Activated naive CD8-positive, alpha-beta T cell treated with anti-CD3 and anti-CD28 coated beads for 36 hours (primary cell): ENCODE results near the gene TECTA. TPM values are rescaled to one million over a fixed set of nuclear protein-coding genes. Genes with fewer than 3 reads are reported as not detected.
"Not testable (repeated sequence)": the region's sequence is repeated elsewhere in the genome, so short reads cannot be mapped to it uniquely, and the experiment has no call there.

ENCODE experiments used
- DNase-seq: peaks from one replicate; pipeline ENCODE4 v3.0.0; 2021
- H3K27ac Mint-ChIP-seq: one replicate; pipeline ENCODE4 v1.8.0; 2022; ENCODE audit warnings: mild to moderate bottlenecking, moderate library complexity, mixed read lengths
- H3K27me3 Mint-ChIP-seq: one replicate; pipeline ENCODE4 v1.8.0; 2022; ENCODE audit warnings: mild to moderate bottlenecking, mixed read lengths
- H3K36me3 Mint-ChIP-seq: one replicate; pipeline ENCODE4 v1.8.0; 2021; ENCODE audit warnings: mild to moderate bottlenecking, mixed read lengths
- H3K4me1 Mint-ChIP-seq: one replicate; pipeline ENCODE4 v1.8.0; 2021; ENCODE audit warnings: mixed read lengths
- H3K4me3 Mint-ChIP-seq: one replicate; pipeline ENCODE4 v1.8.0; 2022; ENCODE audit warnings: mild to moderate bottlenecking, moderate library complexity, mixed read lengths
- H3K9me3 Mint-ChIP-seq: one replicate; pipeline ENCODE4 v1.8.0; 2022; ENCODE audit warnings: mixed read lengths
- total RNA-seq, 2 experiments: library from RNA; stranded (reverse); gene quantifications; one replicate each; pipeline ENCODE4 v1.2.3, GENCODE V29; 2021

Gene TECTA
- total RNA-seq, 2 experiments from 2014 or later: 0.31 to 0.40 TPM

- Mint-ChIP-seq H3K27me3 (no peaks in the 10 kb centered on the region), H3K4me1 (peaks cover 3% of the 10 kb centered on the region), H3K27ac (no peak overlapping the region), H3K36me3 (no peaks in the 10 kb centered on the region), H3K9me3 (no peaks in the 10 kb centered on the region), H3K4me3 (no peak overlapping the region)
- DNase-seq: no peak
These were observed 58.7 kb downstream of the TECTA start for GRCh38 chr11:121159741-121160140.

- H3K9me3 Mint-ChIP-seq: no peaks in the 10 kb centered on the region
- H3K27ac Mint-ChIP-seq: no peak overlapping the region
- H3K4me3 Mint-ChIP-seq: no peak overlapping the region
- no peak for DNase-seq
- H3K36me3 Mint-ChIP-seq: no peaks in the 10 kb centered on the region
- H3K27me3 Mint-ChIP-seq: no peaks in the 10 kb centered on the region
- H3K4me1 Mint-ChIP-seq: peaks cover 3% of the 10 kb centered on the region
These were observed 60.4 kb downstream of the TECTA start for GRCh38 chr11:121161349-121161917.

DNA sequence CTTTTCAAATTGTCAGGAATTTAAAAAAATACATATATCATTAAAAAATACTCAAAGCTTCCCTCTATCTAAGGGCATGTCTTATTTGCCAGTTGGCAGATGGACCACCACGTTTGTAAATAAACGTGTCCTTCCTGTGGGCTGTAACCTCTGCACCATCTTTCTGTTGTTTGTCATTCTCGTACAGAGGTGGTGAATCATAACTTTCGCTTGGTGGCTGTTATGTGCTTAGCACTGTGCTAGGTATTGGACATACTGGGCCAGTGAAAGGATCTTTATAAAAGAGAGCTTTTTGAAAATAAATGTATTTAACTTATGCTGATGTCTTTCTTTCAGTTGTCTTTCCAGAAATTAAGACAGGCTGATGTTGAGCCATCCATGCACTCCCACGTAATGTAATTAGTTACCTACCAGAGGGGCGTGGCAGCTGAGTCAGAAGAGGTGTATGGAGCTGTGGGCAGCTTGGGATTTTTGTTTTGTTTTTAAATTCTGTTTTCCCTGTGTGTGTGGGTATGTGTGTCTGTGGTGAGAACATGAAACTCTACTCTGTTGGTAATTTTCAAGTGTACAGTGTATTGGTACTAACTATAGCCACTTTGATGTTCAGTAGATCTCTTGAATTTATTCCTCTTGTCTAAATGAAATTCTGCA is 62.7 kb downstream of the TECTA start:
- no peak overlapping the region for H3K27ac Mint-ChIP-seq
- no peaks in the 10 kb centered on the region for H3K9me3 Mint-ChIP-seq
- H3K4me1 Mint-ChIP-seq: peaks cover 3% of the 10 kb centered on the region
- no peaks in the 10 kb centered on the region for H3K27me3 Mint-ChIP-seq
- no peak for DNase-seq
- H3K4me3 Mint-ChIP-seq: no peak overlapping the region
- H3K36me3 Mint-ChIP-seq: no peaks in the 10 kb centered on the region

DNA sequence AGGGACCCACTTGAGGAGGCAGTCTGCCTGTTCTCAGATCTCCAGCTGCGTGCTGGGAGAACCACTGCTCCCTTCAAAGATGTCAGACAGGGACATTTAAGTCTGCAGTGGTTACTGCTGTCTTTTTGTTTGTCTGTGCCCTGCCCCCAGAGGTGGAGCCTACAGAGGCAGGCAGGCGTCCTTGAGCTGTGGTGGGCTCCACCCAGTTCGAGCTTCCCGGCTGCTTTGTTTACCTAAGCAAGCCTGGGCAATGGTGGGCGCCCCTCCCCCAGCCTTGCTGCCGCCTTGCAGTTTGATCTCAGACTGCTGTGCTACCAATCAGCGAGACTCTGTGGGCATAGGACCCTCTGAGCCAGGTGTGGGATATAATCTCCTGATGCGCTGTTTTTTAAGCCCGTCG is 76.6 kb downstream of the TECTA start:
- peaks cover 28% of the 10 kb centered on the region for H3K9me3 Mint-ChIP-seq
- not testable (repeated sequence) for H3K4me1 Mint-ChIP-seq, H3K27ac Mint-ChIP-seq

DNA sequence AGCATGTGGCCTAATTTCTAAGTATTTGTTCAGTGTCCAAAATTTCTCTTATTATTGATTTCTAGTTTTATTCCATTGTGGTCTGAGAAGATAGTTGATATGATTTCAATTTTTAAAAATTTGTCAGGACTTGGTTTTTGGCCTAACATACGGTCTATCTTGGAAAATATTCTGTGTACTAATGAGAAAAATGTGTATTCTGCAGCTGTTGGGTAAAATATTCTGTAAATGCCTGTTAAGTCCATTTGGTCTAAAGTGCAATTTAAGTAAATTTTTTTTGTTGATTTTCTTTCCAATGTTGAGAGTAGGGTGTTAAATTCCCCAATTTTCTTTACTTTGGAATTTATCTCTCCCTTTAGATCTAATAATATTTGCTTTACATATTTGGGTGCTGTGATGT is 78.3 kb downstream of the TECTA start:
- peaks cover 10% of the 10 kb centered on the region for H3K36me3 Mint-ChIP-seq

More for the DNA sequence above, 76.6 kb downstream of the TECTA start:
- not testable (repeated sequence) for H3K27me3 Mint-ChIP-seq, DNase-seq, H3K36me3 Mint-ChIP-seq, H3K4me3 Mint-ChIP-seq

DNA sequence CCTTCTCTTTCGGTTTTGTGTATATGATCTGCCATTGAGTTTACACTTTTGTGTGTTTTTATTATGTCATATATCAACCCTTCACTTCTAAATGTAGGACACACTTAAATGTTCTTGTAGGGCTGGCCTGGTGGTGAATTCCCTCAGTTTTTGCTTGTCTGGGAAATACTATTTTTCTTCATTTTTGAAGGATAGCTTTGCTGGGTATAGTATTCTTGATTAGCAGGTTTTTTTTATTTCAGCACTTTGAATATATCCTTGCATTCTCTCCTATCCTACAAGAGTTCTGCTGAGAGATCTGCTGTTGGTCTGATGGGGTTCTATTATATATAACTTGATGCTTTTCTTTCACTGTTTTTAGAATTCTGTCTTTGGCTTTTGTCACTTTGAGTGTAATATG is 79.1 kb downstream of the TECTA start:
- no peak for DNase-seq
- peaks cover 10% of the 10 kb centered on the region for H3K36me3 Mint-ChIP-seq
- H3K27ac Mint-ChIP-seq: no peak overlapping the region
- peaks cover 27% of the 10 kb centered on the region for H3K9me3 Mint-ChIP-seq
- H3K4me1 Mint-ChIP-seq: no peaks in the 10 kb centered on the region
- H3K4me3 Mint-ChIP-seq: no peak overlapping the region
- H3K27me3 Mint-ChIP-seq: no peaks in the 10 kb centered on the region

More for the DNA sequence above, 78.3 kb downstream of the TECTA start:
- H3K4me1 Mint-ChIP-seq: no peaks in the 10 kb centered on the region
- no peak overlapping the region for H3K4me3 Mint-ChIP-seq
- H3K9me3 Mint-ChIP-seq: peaks cover 28% of the 10 kb centered on the region
- H3K27ac Mint-ChIP-seq: no peak overlapping the region
- no peaks in the 10 kb centered on the region for H3K27me3 Mint-ChIP-seq
- DNase-seq: no peak

- Mint-ChIP-seq H3K4me1 (no peaks in the 10 kb centered on the region), H3K27me3 (no peaks in the 10 kb centered on the region), H3K4me3 (no peak overlapping the region), H3K27ac (no peak overlapping the region), H3K36me3 (no peaks in the 10 kb centered on the region), H3K9me3 (no peaks in the 10 kb centered on the region)
- DNase-seq: no peak
These were observed 87.7 kb downstream of the TECTA start for GRCh38 chr11:121188776-121189175.

GRCh38 chr11:121191818-121192217 is 90.8 kb downstream of the TECTA start:
- Mint-ChIP-seq H3K9me3 (no peaks in the 10 kb centered on the region), H3K27me3 (peaks cover 19% of the 10 kb centered on the region), H3K4me1 (peaks cover 3% of the 10 kb centered on the region), H3K27ac (no peak overlapping the region), H3K36me3 (no peaks in the 10 kb centered on the region), H3K4me3 (no peak overlapping the region)
- no peak for DNase-seq

GRCh38 chr11:121194731-121195596 is 93.9 kb downstream of the TECTA start:
- H3K4me3 Mint-ChIP-seq: no peak overlapping the region
- peaks cover 5% of the 10 kb centered on the region for H3K4me1 Mint-ChIP-seq
- H3K9me3 Mint-ChIP-seq: no peaks in the 10 kb centered on the region
- DNase-seq: peak; percentile 29
- H3K27me3 Mint-ChIP-seq: peaks cover 29% of the 10 kb centered on the region
- H3K36me3 Mint-ChIP-seq: no peaks in the 10 kb centered on the region
- H3K27ac Mint-ChIP-seq: no peak overlapping the region

DNA sequence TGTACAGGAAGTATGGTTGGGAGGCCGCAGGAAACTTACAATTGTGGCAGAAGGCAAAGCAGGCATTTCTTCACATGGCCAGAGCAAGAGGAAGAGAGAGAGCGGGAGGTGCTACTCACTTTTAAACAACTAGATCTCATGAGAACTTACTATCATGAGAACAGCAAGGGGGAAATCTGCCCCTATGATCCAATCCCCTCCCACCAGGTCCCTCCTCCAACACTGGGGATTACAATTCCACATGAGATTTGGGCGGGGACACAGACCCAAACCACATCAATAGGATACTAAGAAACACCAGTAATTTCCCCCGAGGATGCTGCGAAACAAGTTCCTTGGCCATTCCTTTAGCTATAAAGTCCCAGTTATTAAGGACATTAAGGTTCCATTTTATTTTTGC is 97.4 kb downstream of the TECTA start:
- peaks cover 37% of the 10 kb centered on the region for H3K27me3 Mint-ChIP-seq
- no peak overlapping the region for H3K4me3 Mint-ChIP-seq
- no peak for DNase-seq
- no peaks in the 10 kb centered on the region for H3K36me3 Mint-ChIP-seq
- H3K9me3 Mint-ChIP-seq: no peaks in the 10 kb centered on the region
- no peak overlapping the region for H3K27ac Mint-ChIP-seq
- H3K4me1 Mint-ChIP-seq: peaks cover 5% of the 10 kb centered on the region

- Mint-ChIP-seq H3K9me3 (no peaks in the 10 kb centered on the region), H3K27ac (no peak overlapping the region), H3K36me3 (no peaks in the 10 kb centered on the region), H3K27me3 (peaks cover 36% of the 10 kb centered on the region), H3K4me3 (no peak overlapping the region), H3K4me1 (peaks cover 5% of the 10 kb centered on the region)
- DNase-seq: no peak
These were observed 98.5 kb downstream of the TECTA start for GRCh38 chr11:121199516-121199915.

GRCh38 chr11:121206810-121207209 is 105.8 kb downstream of the TECTA start:
- no peaks in the 10 kb centered on the region for H3K36me3 Mint-ChIP-seq

DNA sequence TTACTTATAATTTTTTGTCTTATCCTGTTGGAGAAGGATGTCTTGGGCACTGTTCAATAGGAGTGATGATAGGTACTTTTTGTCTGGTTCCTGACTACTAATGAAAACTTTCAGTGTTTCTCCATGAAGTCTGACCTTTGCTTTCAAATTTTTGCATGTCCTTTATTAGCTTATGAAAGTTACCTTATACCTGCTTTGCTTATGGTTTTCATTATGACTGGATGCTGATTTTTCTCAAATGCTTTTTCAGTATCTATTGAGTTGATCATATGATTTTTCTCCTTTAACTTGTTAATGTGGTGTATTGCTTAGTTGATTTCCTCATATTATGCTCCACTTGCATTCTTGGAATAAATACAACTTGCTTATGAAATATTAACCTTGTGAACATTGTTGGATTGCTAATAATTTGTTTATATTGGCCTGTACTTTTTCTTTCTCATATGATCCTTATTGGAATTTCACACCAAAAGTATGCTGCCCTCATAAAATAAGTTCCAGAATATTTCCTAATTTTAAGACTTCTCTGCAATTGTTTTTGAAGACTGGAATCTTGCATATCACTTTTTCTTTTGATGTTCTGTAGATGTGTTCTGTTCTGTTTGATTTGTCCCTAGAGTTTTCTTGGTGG is 106.6 kb downstream of the TECTA start:
- no peaks in the 10 kb centered on the region for H3K36me3 Mint-ChIP-seq
- H3K9me3 Mint-ChIP-seq: no peaks in the 10 kb centered on the region
- no peak overlapping the region for H3K4me3 Mint-ChIP-seq
- DNase-seq: no peak
- H3K27me3 Mint-ChIP-seq: peaks cover 40% of the 10 kb centered on the region
- H3K27ac Mint-ChIP-seq: no peak overlapping the region
- H3K4me1 Mint-ChIP-seq: no peaks in the 10 kb centered on the region

More at GRCh38 chr11:121206810-121207209, 105.8 kb downstream of the TECTA start:
- peaks cover 38% of the 10 kb centered on the region for H3K27me3 Mint-ChIP-seq
- no peaks in the 10 kb centered on the region for H3K4me1 Mint-ChIP-seq
- no peaks in the 10 kb centered on the region for H3K9me3 Mint-ChIP-seq
- no peak for DNase-seq
- H3K4me3 Mint-ChIP-seq: no peak overlapping the region
- no peak overlapping the region for H3K27ac Mint-ChIP-seq

DNA sequence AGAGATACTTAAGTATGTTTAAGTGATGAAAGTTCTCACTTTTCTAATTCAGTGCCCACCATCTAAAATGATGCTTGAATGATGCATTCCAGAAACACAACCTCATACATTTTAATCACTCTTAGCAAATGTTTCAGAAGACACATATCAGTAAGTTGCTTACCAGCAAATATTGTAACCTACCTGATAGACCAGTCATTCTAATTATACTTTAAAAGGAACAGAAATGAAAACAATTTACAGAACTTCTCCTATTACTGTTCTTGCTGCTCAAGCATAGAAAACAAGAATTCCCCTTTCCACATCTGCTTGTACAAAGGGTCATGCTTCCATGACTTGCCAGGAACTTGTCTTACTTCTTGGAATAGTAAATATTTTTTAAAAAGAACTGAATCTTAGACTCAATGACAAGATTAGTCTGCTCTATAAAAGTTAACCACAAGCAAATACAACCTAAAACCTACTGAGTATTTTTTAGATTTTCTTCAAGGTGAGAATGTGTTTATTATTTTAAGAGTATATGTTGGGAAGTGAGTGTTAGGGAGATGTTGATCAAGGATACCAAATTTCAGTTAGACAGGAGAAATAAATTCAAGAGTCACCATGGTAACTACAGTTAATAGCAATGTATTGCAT is 109.5 kb downstream of the TECTA start:
- no peak overlapping the region for H3K27ac Mint-ChIP-seq
- H3K36me3 Mint-ChIP-seq: no peaks in the 10 kb centered on the region
- DNase-seq: no peak
- no peak overlapping the region for H3K4me3 Mint-ChIP-seq
- H3K4me1 Mint-ChIP-seq: no peaks in the 10 kb centered on the region
- no peaks in the 10 kb centered on the region for H3K9me3 Mint-ChIP-seq
- peaks cover 54% of the 10 kb centered on the region for H3K27me3 Mint-ChIP-seq

DNA sequence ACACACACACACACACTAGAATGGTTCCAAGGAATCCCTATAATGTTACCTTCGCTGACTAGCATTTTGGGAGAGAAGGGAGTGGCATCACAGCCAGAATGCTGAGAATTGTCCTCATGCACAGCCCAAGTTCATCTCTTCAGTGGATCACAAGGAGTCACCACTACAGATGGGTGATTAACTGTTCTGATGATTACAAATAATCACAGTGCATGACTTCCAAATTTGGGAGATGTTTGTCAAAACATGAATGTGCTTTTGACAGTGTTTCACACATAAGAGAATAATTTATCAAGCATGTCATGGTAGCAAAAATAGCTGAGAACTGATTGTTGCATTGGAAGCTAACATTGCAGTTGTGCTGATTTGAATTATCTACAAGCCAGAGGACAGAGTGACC is 110.6 kb downstream of the TECTA start:
- Mint-ChIP-seq H3K27ac (no peak overlapping the region), H3K9me3 (no peaks in the 10 kb centered on the region), H3K27me3 (peaks cover 43% of the 10 kb centered on the region), H3K4me3 (no peak overlapping the region), H3K4me1 (no peaks in the 10 kb centered on the region), H3K36me3 (no peaks in the 10 kb centered on the region)
- no peak for DNase-seq
